ENCODE results near the gene ALS2. TPM values are rescaled to one million over a fixed set of nuclear protein-coding genes. Genes with fewer than 3 reads are reported as not detected.
"Not testable (repeated sequence)": the region's sequence is repeated elsewhere in the genome, so short reads cannot be mapped to it uniquely, and the experiment has no call there.

Gene ALS2
- total RNA-seq, 1 donor from 2014 or later = 12.7 TPM

DNA sequence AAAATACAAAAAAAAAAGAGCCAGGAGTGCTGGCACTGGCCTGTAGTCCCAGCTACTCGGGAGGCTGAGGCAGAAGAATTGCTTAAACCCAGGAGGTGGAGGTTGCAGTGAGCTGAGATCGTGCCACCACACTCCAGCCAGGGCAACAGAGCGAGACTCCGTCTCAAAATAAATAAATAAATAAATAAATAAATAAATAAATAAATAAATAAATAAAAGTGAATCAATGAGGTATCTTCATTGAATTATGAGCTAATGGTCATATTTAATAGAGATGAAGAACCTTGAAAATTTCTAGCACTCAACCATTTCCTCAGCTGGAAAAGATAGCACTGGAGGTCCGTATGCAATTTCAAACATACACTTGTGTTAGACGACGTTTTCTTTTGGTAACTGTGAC, 16.3 kb downstream of the ALS2 start:
- H3K27ac Mint-ChIP-seq; H3K4me1 Mint-ChIP-seq (ENCODE audit: low read depth); H3K27me3 Mint-ChIP-seq (ENCODE audit: insufficient read depth); H3K9me3 Mint-ChIP-seq; H3K4me3 Mint-ChIP-seq; DNase-seq (ENCODE audit: low spot score); intact Hi-C loops (cut with micrococcal nuclease): not testable (repeated sequence)
- H3K36me3 Mint-ChIP-seq (ENCODE audit: low read depth) = peaks cover 11% of the 10 kb centered on the region

GRCh38 chr2:201761101-201761500, 19.6 kb downstream of the ALS2 start:
- no peak for DNase-seq (ENCODE audit: low spot score)
- peaks cover 8% of the 10 kb centered on the region for H3K36me3 Mint-ChIP-seq (ENCODE audit: low read depth)
- no peaks in the 10 kb centered on the region for H3K9me3 Mint-ChIP-seq
- no peaks in the 10 kb centered on the region for H3K27me3 Mint-ChIP-seq (ENCODE audit: insufficient read depth)
- no peak overlapping the region for H3K27ac Mint-ChIP-seq
- H3K4me1 Mint-ChIP-seq (ENCODE audit: low read depth) = no peaks in the 10 kb centered on the region
- intact Hi-C loops (cut with micrococcal nuclease) = no loop called here
- no peak overlapping the region for H3K4me3 Mint-ChIP-seq

GRCh38 chr2:201759567-201759966, 21.2 kb downstream of the ALS2 start:
- no peaks in the 10 kb centered on the region for H3K4me1 Mint-ChIP-seq (ENCODE audit: low read depth)
- no peaks in the 10 kb centered on the region for H3K9me3 Mint-ChIP-seq
- no peak overlapping the region for H3K4me3 Mint-ChIP-seq
- no peak for DNase-seq (ENCODE audit: low spot score)
- H3K27me3 Mint-ChIP-seq (ENCODE audit: insufficient read depth) = no peaks in the 10 kb centered on the region
- no peak overlapping the region for H3K27ac Mint-ChIP-seq
- intact Hi-C loops (cut with micrococcal nuclease) = no loop called here
- peaks cover 8% of the 10 kb centered on the region for H3K36me3 Mint-ChIP-seq (ENCODE audit: low read depth)

- Mint-ChIP-seq H3K4me3 (no peak overlapping the region), H3K36me3 (ENCODE audit: low read depth) (peaks cover 8% of the 10 kb centered on the region), H3K27ac (no peak overlapping the region), H3K9me3 (no peaks in the 10 kb centered on the region), H3K27me3 (ENCODE audit: insufficient read depth) (no peaks in the 10 kb centered on the region), H3K4me1 (ENCODE audit: low read depth) (no peaks in the 10 kb centered on the region)
- DNase-seq (ENCODE audit: low spot score) = no peak
- intact Hi-C loops (cut with micrococcal nuclease) = no loop called here
These were observed 21.9 kb downstream of the ALS2 start for GRCh38 chr2:201758873-201759272.

DNA sequence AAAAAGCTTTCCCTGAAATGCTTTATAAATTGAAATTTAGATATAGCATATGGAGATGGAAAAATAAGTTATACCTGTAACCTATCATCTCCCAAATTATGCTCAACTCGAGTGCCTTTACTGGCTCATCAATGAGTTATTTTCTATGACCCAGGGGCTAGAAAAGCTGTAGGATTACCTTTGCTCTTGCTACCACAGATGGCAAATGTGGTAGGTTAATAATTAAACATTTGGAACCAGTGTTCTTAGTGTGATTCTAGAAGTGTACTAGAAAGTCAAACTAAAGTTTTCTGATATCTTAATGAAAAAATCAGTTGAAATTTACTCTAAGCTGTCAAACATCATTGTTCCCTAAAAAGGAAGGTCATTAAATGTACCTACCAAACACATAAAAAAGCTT, 22.5 kb downstream of the ALS2 start:
- no peaks in the 10 kb centered on the region for H3K9me3 Mint-ChIP-seq
- peaks cover 8% of the 10 kb centered on the region for H3K36me3 Mint-ChIP-seq (ENCODE audit: low read depth)
- no peak overlapping the region for H3K27ac Mint-ChIP-seq
- intact Hi-C loops (cut with micrococcal nuclease) = no loop called here
- no peak for DNase-seq (ENCODE audit: low spot score)
- H3K4me1 Mint-ChIP-seq (ENCODE audit: low read depth) = no peaks in the 10 kb centered on the region
- H3K4me3 Mint-ChIP-seq = no peak overlapping the region
- no peaks in the 10 kb centered on the region for H3K27me3 Mint-ChIP-seq (ENCODE audit: insufficient read depth)

DNA sequence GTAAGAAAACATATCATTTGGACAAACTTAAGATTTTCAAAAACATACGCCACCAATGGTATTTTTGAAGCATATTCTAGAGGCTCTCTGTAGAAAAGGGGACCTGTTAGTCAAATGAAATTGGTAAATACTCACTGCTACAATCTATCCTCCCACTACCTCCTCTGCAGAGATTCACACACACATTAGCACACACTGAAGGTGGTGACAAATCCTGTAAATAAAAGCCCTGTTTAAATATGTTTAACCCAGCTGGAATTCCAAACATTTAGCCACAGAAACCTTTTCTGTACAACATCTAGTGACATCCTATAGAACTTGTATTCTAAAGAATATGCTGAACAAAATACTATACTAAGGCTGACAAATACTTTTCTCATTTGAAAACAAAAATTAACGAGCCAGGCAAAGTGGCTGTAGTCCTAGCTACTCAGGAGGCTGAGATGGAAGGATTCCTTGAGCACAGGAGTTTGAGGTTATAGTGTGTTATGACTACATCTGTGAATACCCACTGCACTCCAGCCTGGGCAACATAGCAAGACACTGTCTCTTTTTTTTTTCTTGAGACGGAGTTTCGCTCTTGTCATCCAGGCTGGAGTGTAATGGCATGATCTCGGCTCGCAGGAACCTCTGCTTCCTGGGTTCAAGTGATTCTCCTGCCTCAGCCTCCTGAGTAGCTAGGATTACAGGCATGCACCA, 25.9 kb downstream of the ALS2 start:
- Mint-ChIP-seq H3K4me1 (ENCODE audit: low read depth) (no peaks in the 10 kb centered on the region), H3K4me3 (no peak overlapping the region), H3K9me3 (no peaks in the 10 kb centered on the region), H3K36me3 (ENCODE audit: low read depth) (peaks cover 1% of the 10 kb centered on the region), H3K27ac (no peak overlapping the region), H3K27me3 (ENCODE audit: insufficient read depth) (no peaks in the 10 kb centered on the region)
- intact Hi-C loops (cut with micrococcal nuclease) = no loop called here
- DNase-seq (ENCODE audit: low spot score) = no peak

- DNase-seq (ENCODE audit: low spot score) = no peak
- intact Hi-C loops (cut with micrococcal nuclease) = no loop called here
- no peaks in the 10 kb centered on the region for H3K4me1 Mint-ChIP-seq (ENCODE audit: low read depth)
- H3K36me3 Mint-ChIP-seq (ENCODE audit: low read depth) = no peaks in the 10 kb centered on the region
- no peaks in the 10 kb centered on the region for H3K9me3 Mint-ChIP-seq
- H3K4me3 Mint-ChIP-seq = no peak overlapping the region
- H3K27me3 Mint-ChIP-seq (ENCODE audit: insufficient read depth) = no peaks in the 10 kb centered on the region
- no peak overlapping the region for H3K27ac Mint-ChIP-seq
These were observed 29.2 kb downstream of the ALS2 start for GRCh38 chr2:201751566-201751965.

- no peak overlapping the region for H3K27ac Mint-ChIP-seq
- no peaks in the 10 kb centered on the region for H3K27me3 Mint-ChIP-seq (ENCODE audit: insufficient read depth)
- no peak for DNase-seq (ENCODE audit: low spot score)
- H3K9me3 Mint-ChIP-seq = no peaks in the 10 kb centered on the region
- H3K4me3 Mint-ChIP-seq = no peak overlapping the region
- no peaks in the 10 kb centered on the region for H3K4me1 Mint-ChIP-seq (ENCODE audit: low read depth)
- peaks cover 7% of the 10 kb centered on the region for H3K36me3 Mint-ChIP-seq (ENCODE audit: low read depth)
- intact Hi-C loops (cut with micrococcal nuclease) = no loop called here
These were observed 34.2 kb downstream of the ALS2 start for GRCh38 chr2:201746551-201746950.

DNA sequence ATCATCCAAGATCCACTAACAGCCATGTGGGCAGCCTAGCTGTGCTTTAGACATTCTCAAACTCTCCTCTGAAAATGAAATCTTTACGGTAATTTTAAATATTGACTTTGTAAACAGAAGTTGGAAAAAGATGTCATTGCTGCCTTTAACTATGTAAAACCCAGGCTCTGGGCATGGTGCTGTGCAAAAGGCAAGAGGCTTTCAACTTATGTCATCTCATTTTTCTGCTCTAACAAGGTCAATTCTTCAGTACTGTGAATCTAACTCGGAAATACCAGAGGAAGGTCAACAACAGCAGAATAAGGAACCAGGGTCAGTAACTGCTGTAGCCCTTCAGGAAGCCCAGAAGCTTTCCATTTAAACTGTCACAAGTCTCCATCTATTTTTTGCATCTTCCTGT, 45.2 kb downstream of the ALS2 start:
- intact Hi-C loops (cut with micrococcal nuclease) = no loop called here
- Mint-ChIP-seq H3K4me3 (no peak overlapping the region), H3K9me3 (peaks cover 8% of the 10 kb centered on the region), H3K4me1 (ENCODE audit: low read depth) (peaks cover 6% of the 10 kb centered on the region), H3K27me3 (ENCODE audit: insufficient read depth) (no peaks in the 10 kb centered on the region), H3K36me3 (ENCODE audit: low read depth) (peaks cover 13% of the 10 kb centered on the region), H3K27ac (no peak overlapping the region)
- no peak for DNase-seq (ENCODE audit: low spot score)

GRCh38 chr2:201734111-201734510, 46.6 kb downstream of the ALS2 start:
- Mint-ChIP-seq H3K9me3 (peaks cover 8% of the 10 kb centered on the region), H3K36me3 (ENCODE audit: low read depth) (peaks cover 13% of the 10 kb centered on the region), H3K27ac (no peak overlapping the region), H3K27me3 (ENCODE audit: insufficient read depth) (no peaks in the 10 kb centered on the region), H3K4me1 (ENCODE audit: low read depth) (peaks cover 6% of the 10 kb centered on the region), H3K4me3 (no peak overlapping the region)
- DNase-seq (ENCODE audit: low spot score) = no peak
- intact Hi-C loops (cut with micrococcal nuclease) = no loop called here

DNA sequence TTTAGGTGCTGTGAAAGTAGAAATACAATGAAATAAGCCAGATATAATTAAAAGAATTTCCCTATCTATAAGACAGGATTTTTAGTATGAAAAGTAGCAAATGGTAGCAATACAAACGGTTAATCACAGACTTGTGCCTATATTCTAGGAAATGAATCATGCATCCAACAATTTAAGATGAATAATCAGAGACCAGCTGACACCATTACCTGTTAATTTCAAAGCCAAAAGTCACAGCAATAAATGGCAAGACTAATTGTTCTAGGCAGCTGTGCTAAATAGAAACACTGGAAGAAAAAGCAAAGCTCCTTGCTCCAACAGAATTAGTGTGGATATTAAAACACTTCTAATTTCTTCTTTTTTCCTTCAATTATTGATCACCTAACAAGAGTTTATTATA, 47.2 kb downstream of the ALS2 start:
- peaks cover 8% of the 10 kb centered on the region for H3K9me3 Mint-ChIP-seq
- no peak for DNase-seq (ENCODE audit: low spot score)
- H3K4me3 Mint-ChIP-seq = no peak overlapping the region
- H3K27me3 Mint-ChIP-seq (ENCODE audit: insufficient read depth) = no peaks in the 10 kb centered on the region
- H3K4me1 Mint-ChIP-seq (ENCODE audit: low read depth) = peaks cover 6% of the 10 kb centered on the region
- peaks cover 11% of the 10 kb centered on the region for H3K36me3 Mint-ChIP-seq (ENCODE audit: low read depth)
- intact Hi-C loops (cut with micrococcal nuclease) = no loop called here
- no peak overlapping the region for H3K27ac Mint-ChIP-seq

GRCh38 chr2:201730651-201731285, 50.0 kb downstream of the ALS2 start:
- intact Hi-C loops (cut with micrococcal nuclease) = no loop called here
- H3K27me3 Mint-ChIP-seq (ENCODE audit: insufficient read depth) = no peaks in the 10 kb centered on the region
- H3K27ac Mint-ChIP-seq = no peak overlapping the region
- no peaks in the 10 kb centered on the region for H3K9me3 Mint-ChIP-seq
- peaks cover 6% of the 10 kb centered on the region for H3K4me1 Mint-ChIP-seq (ENCODE audit: low read depth)
- DNase-seq (ENCODE audit: low spot score) = no peak
- peaks cover 7% of the 10 kb centered on the region for H3K36me3 Mint-ChIP-seq (ENCODE audit: low read depth)
- H3K4me3 Mint-ChIP-seq = no peak overlapping the region

DNA sequence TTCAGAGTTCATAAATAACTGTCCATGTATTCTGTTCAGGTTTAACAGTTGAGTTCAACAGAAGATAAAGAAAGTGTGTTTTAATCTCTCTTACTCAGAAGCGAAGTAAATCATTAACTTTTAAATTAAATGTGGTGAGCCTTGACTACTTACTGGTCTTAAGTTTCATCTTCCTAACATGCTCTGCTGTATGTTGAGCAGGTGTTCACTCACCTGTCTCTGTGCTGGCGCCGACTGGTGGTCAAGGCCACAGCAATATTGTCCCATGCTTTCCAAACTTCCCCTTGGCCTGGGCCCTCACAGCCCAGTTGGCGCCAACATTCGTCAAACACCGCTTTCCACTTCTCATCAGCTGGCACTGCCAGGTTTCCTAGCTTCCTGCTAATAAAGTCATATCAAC, 65.3 kb downstream of the ALS2 start:
- no peak for DNase-seq (ENCODE audit: low spot score)
- Mint-ChIP-seq H3K36me3 (ENCODE audit: low read depth) (peaks cover 20% of the 10 kb centered on the region), H3K27ac (no peak overlapping the region), H3K4me3 (no peak overlapping the region), H3K27me3 (ENCODE audit: insufficient read depth) (no peaks in the 10 kb centered on the region), H3K4me1 (ENCODE audit: low read depth) (no peaks in the 10 kb centered on the region), H3K9me3 (peaks cover 7% of the 10 kb centered on the region)
- intact Hi-C loops (cut with micrococcal nuclease) = no loop called here

GRCh38 chr2:201712726-201713125, 68.0 kb downstream of the ALS2 start:
- DNase-seq (ENCODE audit: low spot score) = no peak
- H3K4me3 Mint-ChIP-seq = no peak overlapping the region
- H3K9me3 Mint-ChIP-seq = no peaks in the 10 kb centered on the region
- H3K4me1 Mint-ChIP-seq (ENCODE audit: low read depth) = no peaks in the 10 kb centered on the region
- H3K27me3 Mint-ChIP-seq (ENCODE audit: insufficient read depth) = no peaks in the 10 kb centered on the region
- intact Hi-C loops (cut with micrococcal nuclease) = no loop called here
- peaks cover 10% of the 10 kb centered on the region for H3K36me3 Mint-ChIP-seq (ENCODE audit: low read depth)
- H3K27ac Mint-ChIP-seq = no peak overlapping the region

Data from activated T-helper 1 cell treated with anti-CD3 and anti-CD28 coated beads, Interleukin-12 subunit alpha, Interleukin-12 subunit beta, Interleukin-2, Interleukin-4 antibody, amounts not matched to agents 30 ng/mL and 10 ng/mL and 1 ng/mL, durations not matched to agents 14 hours and 24 hours and 36 hours (primary cell).